ENCODE measurements around the gene TTLL11.

- no peak for TF ChIP-seq CTCF (IDR thresholded peaks at IDR 0.05 in 4 of 5, conservative IDR thresholded peaks at IDR 0.05 in 1 of 5)
- no peak for TF ChIP-seq POLR2A (IDR thresholded peaks at IDR 0.05)
Measured at GRCh38 chr9:121780177-121781040, 312.7 kb downstream of the TTLL11 start.
